ENCODE measurements around the gene VKORC1.

The VKORC1 gene

DNA sequence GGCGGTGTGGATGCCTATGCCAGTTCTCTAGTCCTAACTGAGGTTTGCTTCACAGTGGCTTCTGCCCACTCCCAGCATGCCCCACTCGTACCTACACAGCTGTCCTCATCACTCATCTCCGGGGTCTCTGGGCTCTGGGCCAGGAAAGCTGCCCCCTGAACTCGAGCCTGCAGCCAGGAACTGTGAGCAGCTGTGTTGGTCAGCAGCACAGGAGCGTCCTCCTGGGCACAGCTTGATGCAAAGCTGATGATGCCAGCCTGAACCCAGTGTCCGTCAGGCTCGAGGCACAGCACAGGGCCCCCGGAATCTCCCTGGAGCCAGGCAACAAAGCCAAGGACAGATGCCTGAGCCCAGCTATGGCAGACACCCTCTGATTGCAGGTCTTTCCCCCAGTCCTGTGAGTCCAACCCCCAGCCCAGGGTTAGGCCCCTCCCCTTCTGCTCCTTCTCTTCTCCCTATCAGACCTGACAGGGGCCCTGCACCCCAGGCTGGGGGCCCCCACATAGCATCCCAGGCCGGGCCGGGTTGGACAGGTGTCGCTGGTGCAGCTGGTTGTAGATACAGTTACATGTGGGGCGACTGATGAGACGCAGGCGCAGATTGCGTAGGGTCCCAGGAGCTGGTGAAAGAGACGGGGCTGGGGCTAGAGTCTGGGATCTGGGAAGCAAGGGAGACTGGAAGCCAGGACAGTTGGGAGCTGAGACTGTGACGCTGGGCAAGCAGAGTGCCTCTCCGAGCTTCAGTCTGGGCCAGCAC, 8.5 kb downstream of the VKORC1 start:
- H3K27me3 ChIP-seq (replicated peaks) = no peaks in the 10 kb centered on the region
- DNase-seq = no peak
- H3K4me3 ChIP-seq (ENCODE audit: low read depth, low read length) = no peak overlapping the region
- TF ChIP-seq, protein P1, sequence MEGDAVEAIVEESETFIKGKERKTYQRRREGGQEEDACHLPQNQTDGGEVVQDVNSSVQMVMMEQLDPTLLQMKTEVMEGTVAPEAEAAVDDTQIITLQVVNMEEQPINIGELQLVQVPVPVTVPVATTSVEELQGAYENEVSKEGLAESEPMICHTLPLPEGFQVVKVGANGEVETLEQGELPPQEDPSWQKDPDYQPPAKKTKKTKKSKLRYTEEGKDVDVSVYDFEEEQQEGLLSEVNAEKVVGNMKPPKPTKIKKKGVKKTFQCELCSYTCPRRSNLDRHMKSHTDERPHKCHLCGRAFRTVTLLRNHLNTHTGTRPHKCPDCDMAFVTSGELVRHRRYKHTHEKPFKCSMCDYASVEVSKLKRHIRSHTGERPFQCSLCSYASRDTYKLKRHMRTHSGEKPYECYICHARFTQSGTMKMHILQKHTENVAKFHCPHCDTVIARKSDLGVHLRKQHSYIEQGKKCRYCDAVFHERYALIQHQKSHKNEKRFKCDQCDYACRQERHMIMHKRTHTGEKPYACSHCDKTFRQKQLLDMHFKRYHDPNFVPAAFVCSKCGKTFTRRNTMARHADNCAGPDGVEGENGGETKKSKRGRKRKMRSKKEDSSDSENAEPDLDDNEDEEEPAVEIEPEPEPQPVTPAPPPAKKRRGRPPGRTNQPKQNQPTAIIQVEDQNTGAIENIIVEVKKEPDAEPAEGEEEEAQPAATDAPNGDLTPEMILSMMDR (IDR thresholded peaks at IDR 0.05; ENCODE audit: low read depth, low read length, missing control alignments) = no peak
- in situ Hi-C loops (cut with HindIII; ENCODE audit: low pct_ligation_motif_present, low sequenced_read_pairs) = no loop called here
- peaks cover 12% of the 10 kb centered on the region for H3K36me3 ChIP-seq (replicated peaks)
- no peak overlapping the region for H3K27ac ChIP-seq

GRCh38 chr16:31085411-31085810, 9.2 kb downstream of the VKORC1 start:
- DNase-seq = no peak
- TF ChIP-seq, protein P1 (IDR thresholded peaks at IDR 0.05; ENCODE audit: low read depth, low read length, missing control alignments) = no peak
- in situ Hi-C loops (cut with HindIII; ENCODE audit: low pct_ligation_motif_present, low sequenced_read_pairs) = no loop called here
- Histone ChIP-seq H3K27me3 (replicated peaks) (no peaks in the 10 kb centered on the region), H3K27ac (no peak overlapping the region), H3K4me3 (ENCODE audit: low read depth, low read length) (no peak overlapping the region), H3K36me3 (replicated peaks) (peaks cover 13% of the 10 kb centered on the region)

DNA sequence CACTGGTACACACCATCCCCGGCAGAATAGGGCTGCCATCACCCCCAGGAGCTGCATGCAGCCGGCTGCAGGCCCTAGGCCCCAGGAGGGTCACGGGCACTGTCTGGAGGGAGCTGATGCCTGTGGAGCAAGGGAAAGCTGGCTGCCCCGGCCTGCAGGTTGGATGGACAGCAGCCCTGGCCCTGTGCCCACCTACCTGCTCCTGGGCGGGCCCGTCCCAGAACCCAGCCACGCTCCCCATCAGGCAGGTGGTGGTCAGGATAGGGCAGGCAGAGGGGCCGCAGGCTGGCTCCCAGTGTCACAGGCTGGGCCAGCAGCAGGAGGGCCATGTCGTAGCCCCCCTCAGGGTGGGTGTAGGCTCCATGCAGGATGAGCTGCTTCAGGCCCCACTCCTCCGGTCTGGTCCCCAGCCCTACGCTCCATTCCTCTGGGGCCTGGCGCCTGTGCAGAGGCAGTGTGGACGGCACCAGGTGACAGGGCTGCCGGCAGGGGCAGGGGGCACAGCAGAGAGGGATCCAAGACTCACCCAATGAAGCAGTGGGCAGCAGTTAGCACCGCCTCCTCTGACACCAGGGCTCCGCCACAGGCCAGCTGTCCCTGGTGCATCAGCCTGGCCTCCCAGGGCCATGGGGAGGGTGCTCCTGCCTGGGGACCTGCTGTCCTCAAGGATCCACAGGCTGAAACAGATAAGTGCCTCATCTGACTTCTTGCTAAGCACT, 9.9 kb downstream of the VKORC1 start:
- Histone ChIP-seq H3K27me3 (replicated peaks) (no peaks in the 10 kb centered on the region), H3K4me3 (ENCODE audit: low read depth, low read length) (no peak overlapping the region), H3K36me3 (replicated peaks) (peaks cover 20% of the 10 kb centered on the region), H3K27ac (no peak overlapping the region)
- no peak for DNase-seq
- in situ Hi-C loops (cut with HindIII; ENCODE audit: low pct_ligation_motif_present, low sequenced_read_pairs) = no loop called here
- TF ChIP-seq, protein P1 (IDR thresholded peaks at IDR 0.05; ENCODE audit: low read depth, low read length, missing control alignments) = no peak

- Histone ChIP-seq H3K4me3 (ENCODE audit: low read depth, low read length) (no peak overlapping the region), H3K27ac (no peak overlapping the region), H3K27me3 (replicated peaks) (no peaks in the 10 kb centered on the region), H3K36me3 (replicated peaks) (peaks cover 19% of the 10 kb centered on the region)
- in situ Hi-C loops (cut with HindIII; ENCODE audit: low pct_ligation_motif_present, low sequenced_read_pairs) = no loop called here
- no peak for DNase-seq
- TF ChIP-seq, protein P1 (IDR thresholded peaks at IDR 0.05; ENCODE audit: low read depth, low read length, missing control alignments) = no peak
These were observed 10.6 kb downstream of the VKORC1 start for GRCh38 chr16:31083981-31084380.

GRCh38 chr16:31083556-31083955, 11.0 kb downstream of the VKORC1 start:
- Histone ChIP-seq H3K4me3 (ENCODE audit: low read depth, low read length) (no peak overlapping the region), H3K36me3 (replicated peaks) (peaks cover 19% of the 10 kb centered on the region), H3K27me3 (replicated peaks) (no peaks in the 10 kb centered on the region), H3K27ac (no peak overlapping the region)
- TF ChIP-seq, protein P1 (IDR thresholded peaks at IDR 0.05; ENCODE audit: low read depth, low read length, missing control alignments) = no peak
- in situ Hi-C loops (cut with HindIII; ENCODE audit: low pct_ligation_motif_present, low sequenced_read_pairs) = no loop called here
- no peak for DNase-seq
